Thymus (tissue), 14 donors: ENCODE results near the gene ZSCAN30. TPM values are rescaled to one million over a fixed set of nuclear protein-coding genes. Genes with fewer than 3 reads are reported as not detected.

ENCODE experiments used
- DNase-seq, 9 donors: peaks; one replicate each; pipeline ENCODE4 v3.0.0-alpha.2; 2013; ENCODE audit warnings: low spot score in 9 of 9, low read depth in 6 of 9, missing footprints in 1 of 9
- H3K27ac ChIP-seq, 2 donors: one replicate each; pipeline ENCODE4 v1.5.1; 2013; ENCODE audit warnings: control low read depth in 1 of 2, low read depth in 1 of 2, low read length in 1 of 2, mild to moderate bottlenecking in 1 of 2, moderate library complexity in 1 of 2
- H3K27me3 ChIP-seq, 2 donors: one replicate each; pipeline ENCODE4 v1.5.1; 2013; ENCODE audit warnings: low read length in 1 of 2; ENCODE audit not compliant: control insufficient read depth in 2 of 2, insufficient read depth in 1 of 2
- H3K36me3 ChIP-seq, 2 donors: one replicate each; pipeline ENCODE4 v1.5.1; 2013; ENCODE audit warnings: low read length in 1 of 2, mild to moderate bottlenecking in 1 of 2, moderate library complexity in 1 of 2; ENCODE audit not compliant: control insufficient read depth in 2 of 2, insufficient read depth in 2 of 2
- H3K4me1 ChIP-seq, 2 donors: one replicate each; pipeline ENCODE4 v1.5.1; 2013; ENCODE audit warnings: low read length in 2 of 2; ENCODE audit not compliant: control insufficient read depth in 2 of 2, insufficient read depth in 2 of 2
- H3K4me3 ChIP-seq, 2 donors: one replicate each; pipeline ENCODE4 v1.5.1; 2013; ENCODE audit warnings: low read length in 2 of 2, control low read depth in 1 of 2, mild to moderate bottlenecking in 1 of 2
- H3K9me3 ChIP-seq, 2 donors: one replicate each; pipeline ENCODE4 v1.5.1; 2013; ENCODE audit warnings: low read length in 1 of 2, mild to moderate bottlenecking in 1 of 2; ENCODE audit not compliant: control insufficient read depth in 2 of 2, insufficient read depth in 1 of 2
- WGBS: extraction: QIAGEN DNeasy Blood & Tissue Kit; methylation state at CpG from one replicate; pipeline ENCODE4 v1.1.7; 2013; 5-methylcytosine and 5-hydroxymethylcytosine counted together
- long read RNA-seq, 10 donors: transcript quantifications; one replicate each; lab custom pipeline, GENCODE V29; 2026
- polyA plus RNA-seq: library from polyadenylated mRNA; stranded (reverse); fragments of 200-250 nt; gene quantifications from one replicate; pipeline ENCODE4 v1.2.3, GENCODE V29; 2013
- total RNA-seq: library from RNA; stranded (reverse); fragments of 120-200 nt; gene quantifications from one replicate; pipeline ENCODE4 v1.2.4, GENCODE V29; 2013
- donor health status: healthy.

Gene ZSCAN30
- total RNA-seq (11.6 TPM), polyA plus RNA-seq (21.2 TPM)
- long read RNA-seq, donor 1, partial matches to known transcripts = 0 of 1 reads
- long read RNA-seq, donor 1, other reads (novel, unspliced or antisense) = 0 of 1 reads
- long read RNA-seq, donor 2, transcript ZSCAN30-206 (1 exons, 2,028 nt) = major isoform, 23 of 24 reads
- long read RNA-seq, donor 2, partial matches to known transcripts = 0 of 24 reads
- long read RNA-seq, donor 2, other reads (novel, unspliced or antisense) = 0 of 24 reads
- long read RNA-seq, donor 3, transcript ZSCAN30-206 (1 exons, 2,028 nt) = major isoform, 9 of 68 reads
- long read RNA-seq, donor 3, partial matches to known transcripts = 42 of 68 reads
- long read RNA-seq, donor 3, other reads (novel, unspliced or antisense) = 17 of 68 reads
- long read RNA-seq, donor 4, transcript ZSCAN30-206 (1 exons, 2,028 nt) = major isoform, 5 of 45 reads
- long read RNA-seq, donor 4, partial matches to known transcripts = 28 of 45 reads
- long read RNA-seq, donor 4, other reads (novel, unspliced or antisense) = 10 of 45 reads
- long read RNA-seq, donor 5, full-length matches to known transcripts = 10 of 10 reads
- long read RNA-seq, donor 5, partial matches to known transcripts = 0 of 10 reads
- long read RNA-seq, donor 5, other reads (novel, unspliced or antisense) = 0 of 10 reads
- long read RNA-seq, donor 6, transcript ZSCAN30-206 (1 exons, 2,028 nt) = major isoform, 8 of 46 reads
- long read RNA-seq, donor 6, partial matches to known transcripts = 22 of 46 reads
- long read RNA-seq, donor 6, other reads (novel, unspliced or antisense) = 13 of 46 reads
- long read RNA-seq, donor 7, transcript ZSCAN30-206 (1 exons, 2,028 nt) = major isoform, 5 of 5 reads
- long read RNA-seq, donor 7, partial matches to known transcripts = 0 of 5 reads
- long read RNA-seq, donor 7, other reads (novel, unspliced or antisense) = 0 of 5 reads
- long read RNA-seq, donor 8, partial matches to known transcripts = 0 of 3 reads
- long read RNA-seq, donor 8, other reads (novel, unspliced or antisense) = 0 of 3 reads
- long read RNA-seq, donor 9, full-length matches to known transcripts = 5 of 13 reads
- long read RNA-seq, donor 9, partial matches to known transcripts = 8 of 13 reads
- long read RNA-seq, donor 9, other reads (novel, unspliced or antisense) = 0 of 13 reads
- long read RNA-seq, donor 10, full-length matches to known transcripts = 3 of 3 reads
- long read RNA-seq, donor 10, partial matches to known transcripts = 0 of 3 reads
- long read RNA-seq, donor 10, other reads (novel, unspliced or antisense) = 0 of 3 reads

DNA sequence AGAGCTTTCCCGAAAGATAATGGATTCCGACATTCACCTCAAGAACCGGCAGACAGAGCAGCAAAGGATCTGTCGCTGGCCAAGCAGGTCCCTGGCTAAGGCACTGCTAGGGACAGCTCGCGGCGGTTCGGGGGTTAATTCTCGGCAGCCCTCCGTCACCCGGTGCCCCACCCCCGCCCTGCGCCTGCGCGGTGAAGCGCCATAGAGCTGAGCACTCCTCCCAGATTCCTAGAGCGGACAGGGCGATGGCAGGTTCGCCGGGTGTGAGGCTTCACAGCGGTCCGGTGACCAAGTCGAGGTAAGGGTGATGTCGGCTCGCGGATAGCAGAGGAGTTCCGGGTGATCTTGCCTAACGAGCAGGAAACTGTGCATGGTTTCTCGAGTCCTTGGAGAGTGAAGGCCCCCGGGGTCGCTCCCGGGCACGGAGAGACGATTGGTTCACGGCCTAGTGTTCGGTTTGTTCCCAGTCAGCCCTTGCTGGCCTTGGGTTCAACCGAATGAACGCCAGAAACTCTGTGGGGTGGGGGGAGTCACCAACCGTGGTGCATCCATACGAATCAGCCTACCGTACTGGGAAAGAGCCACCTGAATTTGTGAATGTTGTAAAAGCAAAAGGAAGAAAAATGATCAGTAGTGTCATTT lies at the start of gene ZSCAN30:
ZSCAN30 (minus strand) TSS at position 136 of the 642 bp plus-strand sequence. CDS start 25,877 bp downstream, outside the sequence.
- Histone ChIP-seq H3K4me1 (peaks cover 12 to 13% of the 10 kb centered on the region in 2 donors), H3K27ac (peak within 1 kb of the TSS; percentile 64 to 77), H3K4me3 (peak within 1 kb of the TSS; percentile 63 to 87), H3K27me3 (no peaks in the 10 kb centered on the region), H3K36me3 (peaks cover 4 to 20% of the 10 kb centered on the region in 2 donors), H3K9me3 (peaks cover 0 to 3% of the 10 kb centered on the region in 2 donors)
- WGBS = under 1% methylated on average over 41 of the region's 41 CpGs
- DNase-seq = peak; percentile 84 to 97 (median 93)

DNA sequence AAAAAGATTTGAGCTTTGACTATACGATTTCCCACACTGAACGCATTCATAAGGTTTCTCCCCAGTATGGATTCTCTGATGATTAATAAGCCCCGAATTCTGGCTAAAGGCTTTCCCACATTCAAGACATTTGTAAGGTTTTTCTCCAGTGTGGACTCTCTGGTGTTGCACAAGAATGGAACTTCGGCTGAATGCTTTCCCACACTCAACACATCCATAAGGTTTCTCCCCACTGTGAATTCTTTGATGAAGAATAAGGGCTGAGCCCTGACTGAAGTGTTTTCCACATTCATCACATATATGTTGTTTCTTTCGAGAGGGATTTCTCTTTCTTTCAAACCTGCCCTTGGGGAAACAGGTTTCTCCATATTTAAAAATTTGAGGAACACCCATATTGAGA lies 47.3 kb upstream of the ZSCAN30 start:
- H3K4me1 ChIP-seq = no peaks in the 10 kb centered on the region
- 98% methylated on average over 5 of the region's 5 CpGs for WGBS
- H3K9me3 ChIP-seq = no peaks in the 10 kb centered on the region
- DNase-seq = no peak
- no peak overlapping the region for H3K4me3 ChIP-seq
- H3K27me3 ChIP-seq = no peaks in the 10 kb centered on the region
- no peak overlapping the region for H3K27ac ChIP-seq
- H3K36me3 ChIP-seq = peaks cover 40 to 78% of the 10 kb centered on the region in 2 donors

DNA sequence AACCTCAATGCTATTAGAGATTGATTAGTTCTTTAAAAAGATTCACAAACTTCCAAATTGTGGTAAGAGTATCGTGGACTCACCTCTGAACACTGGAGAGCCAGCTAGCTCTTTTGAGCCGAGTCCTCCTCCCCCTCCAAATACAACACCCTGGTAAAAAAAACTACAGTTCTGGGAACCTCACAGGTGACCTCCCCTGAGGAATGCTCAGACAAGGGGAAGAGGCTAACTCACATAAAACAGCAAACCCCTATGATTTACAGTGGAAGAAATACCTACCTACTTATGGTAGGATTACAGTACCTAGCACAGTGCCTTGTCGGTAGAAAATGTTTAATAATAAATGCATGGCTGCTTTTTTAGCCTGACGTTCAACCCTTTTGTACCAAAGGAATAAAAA lies 45.8 kb upstream of the ZSCAN30 start:
- DNase-seq = no peak
- Histone ChIP-seq H3K9me3 (no peaks in the 10 kb centered on the region), H3K4me3 (no peak overlapping the region), H3K27ac (peak overlapping the region in 1 of 2 donors; percentile 4), H3K36me3 (peaks cover 46 to 79% of the 10 kb centered on the region in 2 donors), H3K27me3 (no peaks in the 10 kb centered on the region), H3K4me1 (no peaks in the 10 kb centered on the region)
- WGBS = 93% methylated on average over 4 of the region's 4 CpGs

DNA sequence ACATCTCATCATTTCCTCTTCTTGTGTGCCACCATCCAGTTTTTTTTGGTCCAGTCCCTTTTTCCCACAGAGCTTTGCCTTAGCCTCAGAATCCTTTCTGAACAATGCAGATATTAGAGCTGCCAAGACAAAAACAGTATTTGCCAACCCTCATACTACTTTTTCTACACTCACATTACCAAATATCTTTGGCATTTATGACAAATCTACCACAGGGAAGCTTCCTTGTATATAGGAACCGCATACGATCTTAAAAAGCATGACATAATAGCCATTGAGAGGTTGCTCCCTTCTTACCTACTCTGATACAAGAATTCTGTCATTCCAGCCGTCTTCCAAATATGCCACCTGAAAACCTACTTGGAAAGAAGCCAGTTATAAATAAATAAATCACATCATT lies 44.8 kb upstream of the ZSCAN30 start:
- no peak overlapping the region for H3K4me3 ChIP-seq
- WGBS = 96% methylated on average over 3 of the region's 3 CpGs
- DNase-seq = no peak
- H3K9me3 ChIP-seq = no peaks in the 10 kb centered on the region
- no peak overlapping the region for H3K27ac ChIP-seq
- H3K27me3 ChIP-seq = no peaks in the 10 kb centered on the region
- H3K36me3 ChIP-seq = peaks cover 39 to 69% of the 10 kb centered on the region in 2 donors
- H3K4me1 ChIP-seq = no peaks in the 10 kb centered on the region

DNA sequence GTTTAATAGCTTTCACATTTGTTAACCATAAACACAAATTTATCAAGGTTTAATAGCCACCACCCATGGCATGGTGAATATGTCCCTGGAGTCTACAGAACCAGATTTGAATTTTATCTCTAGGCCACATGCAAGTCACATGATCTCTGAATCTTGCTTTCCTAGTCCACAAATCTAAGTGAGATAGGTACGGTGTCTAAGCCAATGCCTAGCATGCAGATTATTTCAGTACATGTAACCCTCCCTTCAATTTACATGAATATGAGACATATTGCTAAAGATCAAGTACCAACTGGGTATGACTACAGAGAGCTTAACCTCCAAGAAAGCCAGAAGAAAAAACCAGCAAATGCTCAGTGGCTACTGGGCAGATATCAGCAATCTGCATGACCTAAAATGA lies 44.2 kb upstream of the ZSCAN30 start:
- no peaks in the 10 kb centered on the region for H3K27me3 ChIP-seq
- H3K4me3 ChIP-seq = no peak overlapping the region
- no peaks in the 10 kb centered on the region for H3K9me3 ChIP-seq
- no peaks in the 10 kb centered on the region for H3K4me1 ChIP-seq
- no peak for DNase-seq
- peaks cover 33 to 63% of the 10 kb centered on the region in 2 donors for H3K36me3 ChIP-seq
- H3K27ac ChIP-seq = no peak overlapping the region
- 95% methylated on average over 1 of the region's 1 CpG for WGBS

DNA sequence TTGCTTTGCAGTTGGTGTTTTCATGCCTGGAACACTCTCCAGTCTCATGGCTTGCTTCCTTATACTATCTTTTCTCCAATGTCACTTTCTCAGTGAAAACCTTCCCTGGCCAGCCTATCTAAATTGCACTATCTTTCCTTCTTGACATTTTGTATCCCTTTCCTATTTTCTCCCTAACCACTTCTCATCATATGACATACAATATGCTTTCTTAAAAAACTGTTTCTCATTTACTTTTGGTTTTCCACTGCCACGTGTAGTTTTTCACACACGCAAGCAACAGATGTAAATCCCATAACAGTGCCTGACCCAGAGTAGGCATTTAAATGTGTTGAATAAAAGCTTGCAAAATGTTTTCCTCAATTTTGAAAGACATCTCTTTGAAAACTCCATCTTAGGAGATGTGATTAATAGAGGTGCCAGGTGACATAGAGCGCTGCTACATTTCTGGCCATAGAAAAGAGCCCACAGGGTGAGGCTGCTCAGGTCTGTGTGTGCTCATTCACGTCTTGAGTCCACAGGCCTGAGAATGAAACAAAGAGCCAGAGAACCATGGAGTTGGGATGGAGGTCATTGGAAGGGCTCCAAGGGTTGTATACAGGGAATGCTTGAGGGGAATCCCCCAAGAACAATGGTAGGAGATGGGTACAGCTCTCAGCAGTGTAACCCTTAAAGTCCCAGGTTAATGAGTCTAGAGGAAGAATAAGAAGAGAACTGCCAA lies 41.5 kb upstream of the ZSCAN30 start:
- peaks cover 20 to 43% of the 10 kb centered on the region in 2 donors for H3K36me3 ChIP-seq
- no peaks in the 10 kb centered on the region for H3K27me3 ChIP-seq
- H3K9me3 ChIP-seq = no peaks in the 10 kb centered on the region
- H3K4me1 ChIP-seq = no peaks in the 10 kb centered on the region
- H3K4me3 ChIP-seq = no peak overlapping the region
- no peak for DNase-seq
- WGBS = 97% methylated on average over 4 of the region's 4 CpGs
- H3K27ac ChIP-seq = no peak overlapping the region

DNA sequence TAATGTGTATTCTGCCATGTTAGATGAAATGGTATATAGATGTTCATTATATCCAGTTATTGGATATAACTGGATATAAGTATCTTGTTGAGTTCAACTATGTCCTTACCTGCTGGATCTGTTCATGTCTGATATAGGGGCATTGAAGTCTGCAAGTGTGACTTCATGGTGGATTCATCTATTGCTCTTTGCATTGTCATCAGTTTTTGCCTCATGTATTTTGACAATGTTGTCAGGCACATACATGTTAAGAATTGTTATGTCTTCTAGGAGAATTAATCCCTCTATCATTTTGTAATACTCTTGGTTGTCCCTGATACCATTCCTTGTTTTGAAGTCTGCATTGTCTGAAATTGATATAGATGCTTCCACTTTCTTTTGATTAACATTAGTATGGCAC lies 38.8 kb upstream of the ZSCAN30 start:
- no peak overlapping the region for H3K4me3 ChIP-seq
- H3K36me3 ChIP-seq = peaks cover 6 to 19% of the 10 kb centered on the region in 2 donors
- no peak for DNase-seq
- no peaks in the 10 kb centered on the region for H3K4me1 ChIP-seq
- H3K9me3 ChIP-seq = no peaks in the 10 kb centered on the region
- no peak overlapping the region for H3K27ac ChIP-seq
- H3K27me3 ChIP-seq = no peaks in the 10 kb centered on the region
